Measurements from ENCODE around the gene HMGB1. TPM values are rescaled to one million over a fixed set of nuclear protein-coding genes. Genes with fewer than 3 reads are reported as not detected.

Gene HMGB1
- total and polyA plus RNA-seq, 2 donors (not counting 1 experiment from before 2014, with no cell fraction given) = 79.2 to 529 TPM

DNA sequence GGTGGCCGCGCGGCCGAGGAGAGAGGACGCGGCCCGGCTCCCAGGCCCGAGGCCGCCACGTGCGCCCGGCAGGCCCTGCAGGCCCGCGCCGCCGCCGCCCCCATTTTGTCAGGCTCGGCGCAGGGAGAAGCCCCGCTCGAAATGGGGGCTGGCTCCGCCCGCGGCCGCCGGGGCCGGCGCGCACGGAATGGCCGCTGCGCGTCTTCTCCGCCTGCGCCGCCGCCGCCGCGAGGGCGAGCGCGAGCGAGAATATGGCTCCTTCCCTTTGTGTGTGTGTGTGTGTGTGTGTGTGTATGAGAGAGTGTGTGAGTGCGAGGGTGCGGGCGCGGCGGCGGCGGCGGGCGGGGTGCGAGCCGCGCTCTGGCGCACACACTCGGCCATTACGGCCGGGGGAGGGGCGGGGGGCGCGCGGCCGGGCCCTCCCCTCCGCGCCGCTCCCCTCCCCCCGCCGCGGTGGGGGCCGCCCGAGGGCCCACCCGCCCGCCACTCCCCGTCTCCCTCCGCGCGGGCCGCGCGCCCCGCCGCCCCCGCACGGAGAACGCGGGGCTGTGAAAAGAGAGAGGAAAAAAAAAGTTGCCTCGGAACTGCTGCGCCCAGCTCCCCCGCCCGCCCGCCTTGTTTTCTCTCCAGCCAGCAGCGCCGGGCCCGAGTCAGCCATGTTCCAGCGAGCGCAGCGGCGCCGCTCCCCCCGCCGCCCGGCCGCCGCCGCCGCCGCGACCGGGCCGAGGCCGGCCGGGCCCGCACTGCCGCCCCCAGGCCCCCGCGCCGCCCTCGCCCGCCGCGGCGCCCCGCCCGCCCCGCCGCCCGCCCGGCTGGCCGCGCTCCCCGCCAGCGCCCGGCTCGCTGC is 1.0 kb downstream of the HMGB1 start:
- H3K4me1 ChIP-seq (ENCODE audit: control insufficient read depth in 2 of 2, insufficient read depth in 2 of 2, low read length in 2 of 2) = peaks cover 33 to 38% of the 10 kb centered on the region in 2 donors
- peak overlapping the region; percentile 83 for H3K4me2 ChIP-seq (replicated peaks; ENCODE audit: low read depth, low read length, poor library complexity, severe bottlenecking)
- H4K20me1 ChIP-seq (ENCODE audit: control insufficient read depth, insufficient read depth, low read length, poor library complexity, severe bottlenecking) = peaks cover 10% of the 10 kb centered on the region
- peak overlapping the region; percentile 76 for H2AFZ ChIP-seq (ENCODE audit: insufficient read depth, low read depth, low read length, poor library complexity, severe bottlenecking)
- peaks cover 38% of the 10 kb centered on the region for H3K4me1 Mint-ChIP-seq
- TF ChIP-seq, protein P1, sequence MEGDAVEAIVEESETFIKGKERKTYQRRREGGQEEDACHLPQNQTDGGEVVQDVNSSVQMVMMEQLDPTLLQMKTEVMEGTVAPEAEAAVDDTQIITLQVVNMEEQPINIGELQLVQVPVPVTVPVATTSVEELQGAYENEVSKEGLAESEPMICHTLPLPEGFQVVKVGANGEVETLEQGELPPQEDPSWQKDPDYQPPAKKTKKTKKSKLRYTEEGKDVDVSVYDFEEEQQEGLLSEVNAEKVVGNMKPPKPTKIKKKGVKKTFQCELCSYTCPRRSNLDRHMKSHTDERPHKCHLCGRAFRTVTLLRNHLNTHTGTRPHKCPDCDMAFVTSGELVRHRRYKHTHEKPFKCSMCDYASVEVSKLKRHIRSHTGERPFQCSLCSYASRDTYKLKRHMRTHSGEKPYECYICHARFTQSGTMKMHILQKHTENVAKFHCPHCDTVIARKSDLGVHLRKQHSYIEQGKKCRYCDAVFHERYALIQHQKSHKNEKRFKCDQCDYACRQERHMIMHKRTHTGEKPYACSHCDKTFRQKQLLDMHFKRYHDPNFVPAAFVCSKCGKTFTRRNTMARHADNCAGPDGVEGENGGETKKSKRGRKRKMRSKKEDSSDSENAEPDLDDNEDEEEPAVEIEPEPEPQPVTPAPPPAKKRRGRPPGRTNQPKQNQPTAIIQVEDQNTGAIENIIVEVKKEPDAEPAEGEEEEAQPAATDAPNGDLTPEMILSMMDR (IDR thresholded peaks at IDR 0.05) = no peak
- no peaks in the 10 kb centered on the region for H3K9me3 ChIP-seq (ENCODE audit: control extremely low read depth in 1 of 3, control insufficient read depth in 2 of 3, insufficient read depth in 1 of 3, low read length in 2 of 3)
- no peaks in the 10 kb centered on the region for H3K9me3 Mint-ChIP-seq (ENCODE audit: insufficient read depth)
- under 1% methylated on average over 106 of the region's 136 CpGs for WGBS (ENCODE audit: insufficient coverage)
- H3K27ac Mint-ChIP-seq = peak overlapping the region; percentile 98
- peak overlapping the region; percentile 91 for H3K27ac ChIP-seq (ENCODE audit: low read length in 2 of 2)
- peaks cover 30% of the 10 kb centered on the region for H3K79me2 ChIP-seq (ENCODE audit: control insufficient read depth, insufficient read depth, low read length)
- CTCF ChIA-PET = interaction anchor here (0.8 to 1.1 kb wide), 4 partner anchors 58 to 332 kb away, joined by 3 to 4 read pairs (median 3); partner anchors contain the start of gene USPL1
- peak overlapping the region; percentile 90 for H3K4me3 Mint-ChIP-seq
- H3K27me3 ChIP-seq (replicated peaks in 1 of 4; ENCODE audit: control extremely low read depth in 1 of 4, control insufficient read depth in 3 of 4, insufficient read depth in 4 of 4, low read length in 3 of 4) = no peaks in the 10 kb centered on the region
- POLR2A ChIA-PET = interaction anchor here (0.5 to 2.9 kb wide), 10 partner anchors 43 to 332 kb away, joined by 3 to 33 read pairs (median 6); partner anchors contain the start of genes UBE2L5 and USPL1
- H3K36me3 ChIP-seq (replicated peaks in 1 of 2; ENCODE audit: control extremely low read depth in 1 of 2, control insufficient read depth in 1 of 2, extremely low read depth in 1 of 2, insufficient read depth in 2 of 2, low read length in 1 of 2) = peaks cover 1 to 22% of the 10 kb centered on the region in 2 experiments
- intact Hi-C loops (cut with micrococcal nuclease) = loop anchor here (1.0 to 10.0 kb wide), 8 partner anchors 20 to 700 kb away; partner anchors contain the start of genes HSPH1, KATNAL1, UBE2L5 and UBL3
- peak overlapping the region; percentile 76 to 90 (median 78) for H3K4me3 ChIP-seq (ENCODE audit: control extremely low read depth in 1 of 5, extremely low read depth in 1 of 5, insufficient read depth in 1 of 5, low read depth in 2 of 5, low read length in 4 of 5)
- no peaks in the 10 kb centered on the region for H3K27me3 Mint-ChIP-seq
- DNase-seq = peak; percentile 91
- peak; percentile 51 for ATAC-seq (ENCODE audit: low read depth)
- H3K9ac ChIP-seq (ENCODE audit: low read length) = peak overlapping the region; percentile 84
